UCSD-AML1 (cell line): ENCODE results near the gene WFDC2.

ENCODE experiments used
- DNase-seq: peaks from one replicate; lab custom pipeline; 2025; ENCODE audit not compliant: unreplicated experiment; lab: John Stamatoyannopoulos, UW

The WFDC2 gene

GRCh38 chr20:45495501-45495941 lies 26.0 kb downstream of the WFDC2 start:
- DNase-seq, result no peak

- DNase-seq, result no peak
These were observed 26.6 kb downstream of the WFDC2 start for GRCh38 chr20:45496166-45496565.

GRCh38 chr20:45497971-45498494 lies 28.5 kb downstream of the WFDC2 start:
- no peak for DNase-seq

GRCh38 chr20:45500022-45500421 lies 30.5 kb downstream of the WFDC2 start:
- DNase-seq, result no peak

- DNase-seq, result no peak
These were observed 32.0 kb downstream of the WFDC2 start for GRCh38 chr20:45501600-45501999.

- no peak for DNase-seq
These were observed 33.0 kb downstream of the WFDC2 start for GRCh38 chr20:45502561-45502960.

GRCh38 chr20:45503403-45503802 lies 33.9 kb downstream of the WFDC2 start:
- no peak for DNase-seq

- no peak for DNase-seq
These were observed 36.8 kb downstream of the WFDC2 start for GRCh38 chr20:45506398-45506797.

GRCh38 chr20:45507011-45507820 lies 37.7 kb downstream of the WFDC2 start:
- no peak for DNase-seq

GRCh38 chr20:45508068-45508886 lies 38.7 kb downstream of the WFDC2 start:
- no peak for DNase-seq

- DNase-seq, result no peak
These were observed 39.5 kb downstream of the WFDC2 start for GRCh38 chr20:45509091-45509490.

- no peak for DNase-seq
These were observed 40.8 kb downstream of the WFDC2 start for GRCh38 chr20:45510242-45510862.

GRCh38 chr20:45515147-45515913 lies 45.8 kb downstream of the WFDC2 start, which contains the start of gene SPINT3:
SPINT3 (minus strand) TSS chr20:45515622; CDS start chr20:45515608, 14 bp downstream.
- DNase-seq, result no peak

GRCh38 chr20:45518282-45518681 lies 48.7 kb downstream of the WFDC2 start:
- no peak for DNase-seq

- no peak for DNase-seq
These were observed 54.3 kb downstream of the WFDC2 start for GRCh38 chr20:45523821-45524220.

- no peak for DNase-seq
These were observed 57.7 kb downstream of the WFDC2 start for GRCh38 chr20:45527294-45527693.
